ENCODE data around the gene SH2D7. TPM values are rescaled to one million over a fixed set of nuclear protein-coding genes. Genes with fewer than 3 reads are reported as not detected.

The SH2D7 gene
- total RNA-seq, 4 donors from 2014 or later = not detected

- TF ChIP-seq CTCF (IDR thresholded peaks at IDR 0.05) (no peak), POLR2A (IDR thresholded peaks at IDR 0.05) (no peak)
- H3K36me3 ChIP-seq = no peaks in the 10 kb centered on the region
- no peak overlapping the region for H3K4me3 ChIP-seq (replicated peaks in 1 of 3)
- H3K27ac ChIP-seq = no peak overlapping the region
- no peaks in the 10 kb centered on the region for H3K9me3 ChIP-seq
- no peaks in the 10 kb centered on the region for H3K27me3 ChIP-seq
- no peak for DNase-seq
- no peaks in the 10 kb centered on the region for H3K4me1 ChIP-seq
- intact Hi-C loops (cut with DNase I) = no loop called here
- WGBS, 2 donors = 70 to 85% methylated on average over 2 of the region's 2 CpGs
Measured at GRCh38 chr15:78100886-78101285, 8.5 kb downstream of the SH2D7 start.

GRCh38 chr15:78101423-78102105 lies 9.2 kb downstream of the SH2D7 start:
- DNase-seq = no peak
- Histone ChIP-seq H3K27me3 (no peaks in the 10 kb centered on the region), H3K9me3 (no peaks in the 10 kb centered on the region), H3K36me3 (no peaks in the 10 kb centered on the region), H3K27ac (no peak overlapping the region), H3K4me1 (no peaks in the 10 kb centered on the region), H3K4me3 (replicated peaks in 1 of 3) (no peak overlapping the region)
- intact Hi-C loops (cut with DNase I) = no loop called here
- TF ChIP-seq CTCF (IDR thresholded peaks at IDR 0.05) (no peak), POLR2A (IDR thresholded peaks at IDR 0.05) (no peak)
- WGBS, 2 donors = 88 to 100% methylated on average over 2 to 4 of the region's 5 CpGs

- no peaks in the 10 kb centered on the region for H3K36me3 ChIP-seq
Measured at GRCh38 chr15:78102211-78102610, 9.8 kb downstream of the SH2D7 start.

GRCh38 chr15:78102741-78103140 lies 10.4 kb downstream of the SH2D7 start:
- no peak for TF ChIP-seq CTCF (IDR thresholded peaks at IDR 0.05)
- TF ChIP-seq POLR2A (IDR thresholded peaks at IDR 0.05) = no peak
- Histone ChIP-seq H3K4me1 (no peaks in the 10 kb centered on the region), H3K27ac (no peak overlapping the region), H3K36me3 (no peaks in the 10 kb centered on the region), H3K9me3 (no peaks in the 10 kb centered on the region), H3K27me3 (no peaks in the 10 kb centered on the region), H3K4me3 (replicated peaks in 1 of 3) (no peak overlapping the region)
- intact Hi-C loops (cut with DNase I) = no loop called here
- no peak for DNase-seq
- WGBS, 2 donors = 82 to 91% methylated on average over 5 to 6 of the region's 6 CpGs

More at GRCh38 chr15:78102211-78102610, 9.8 kb downstream of the SH2D7 start:
- Histone ChIP-seq H3K4me3 (replicated peaks in 1 of 3) (no peak overlapping the region), H3K27me3 (no peaks in the 10 kb centered on the region), H3K27ac (no peak overlapping the region), H3K4me1 (no peaks in the 10 kb centered on the region), H3K9me3 (no peaks in the 10 kb centered on the region)
- TF ChIP-seq CTCF (IDR thresholded peaks at IDR 0.05) (no peak), POLR2A (IDR thresholded peaks at IDR 0.05) (no peak)
- no peak for DNase-seq
- intact Hi-C loops (cut with DNase I) = no loop called here
- WGBS, 2 donors = 80 to 94% methylated on average over 1 of the region's 1 CpG

GRCh38 chr15:78103406-78104118 lies 11.2 kb downstream of the SH2D7 start:
- Histone ChIP-seq H3K4me3 (replicated peaks in 1 of 3) (no peak overlapping the region), H3K27ac (no peak overlapping the region), H3K36me3 (no peaks in the 10 kb centered on the region), H3K9me3 (no peaks in the 10 kb centered on the region), H3K27me3 (no peaks in the 10 kb centered on the region), H3K4me1 (no peaks in the 10 kb centered on the region)
- intact Hi-C loops (cut with DNase I) = no loop called here
- 83 to 89% methylated on average over 11 to 12 of the region's 12 CpGs for WGBS, 2 donors
- TF ChIP-seq CTCF (IDR thresholded peaks at IDR 0.05) = no peak
- no peak for TF ChIP-seq POLR2A (IDR thresholded peaks at IDR 0.05)
- peak in 1 of 2 donors; percentile 8 for DNase-seq
